A549 (cell line): ENCODE measurements around the gene CTRB2.

ENCODE experiments used
- EHMT2 ChIP-seq: fragments of 200-600 bp; sonication (generic); IDR thresholded peaks from 2 replicates; pipeline ENCODE4 v1.6.1; 2016; ENCODE audit warnings: antibody characterized with exemption, low read depth, mild to moderate bottlenecking, moderate library complexity
- FOXS1 ChIP-seq: fragments of 250-450 bp; sonication (Bioruptor Pico); IDR thresholded peaks from 2 replicates; pipeline ENCODE4 v1.5.0; 2020; ENCODE audit warnings: mild to moderate bottlenecking, moderate library complexity
- KDM5A ChIP-seq: fragments of 200-600 bp; sonication (generic); IDR thresholded peaks from 2 replicates; pipeline ENCODE4 v1.6.1; 2016; ENCODE audit warnings: antibody characterized with exemption, mild to moderate bottlenecking
- SMC3 ChIP-seq: fragments of >200 bp; sonication (Bioruptor Twin); formaldehyde crosslinking; IDR thresholded peaks from 3 replicates; pipeline ENCODE4 v1.6.1; 2018; ENCODE audit warnings: inconsistent platforms
- TF ChIP-seq, protein P1 (sequence below): fragments of >200 bp; sonication (Bioruptor Twin); formaldehyde crosslinking; IDR thresholded peaks from 3 replicates; pipeline ENCODE4 v1.5.1; 2016

DNA sequence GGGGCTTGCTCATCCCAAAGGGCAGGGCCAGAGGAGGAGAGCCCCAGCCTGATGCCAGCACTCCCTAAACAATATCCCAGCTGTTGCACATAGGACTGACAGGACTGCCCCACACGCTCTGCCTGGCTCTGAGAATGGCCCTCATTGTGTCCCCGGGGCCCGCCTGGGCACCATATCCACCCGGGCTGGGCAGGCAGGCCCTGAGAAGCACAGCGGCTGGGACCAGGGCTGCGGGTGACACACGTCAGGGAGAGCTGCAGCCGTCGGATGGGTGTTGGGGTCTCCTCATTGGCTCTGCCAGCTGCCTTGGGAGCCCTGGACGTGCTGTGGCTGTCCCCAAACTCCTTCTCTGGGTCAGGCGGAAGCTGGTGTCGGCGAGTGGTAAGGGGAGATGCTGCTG is 40.3 kb upstream of the CTRB2 start:
- TF ChIP-seq EHMT2, result no peak
- TF ChIP-seq, protein P1, sequence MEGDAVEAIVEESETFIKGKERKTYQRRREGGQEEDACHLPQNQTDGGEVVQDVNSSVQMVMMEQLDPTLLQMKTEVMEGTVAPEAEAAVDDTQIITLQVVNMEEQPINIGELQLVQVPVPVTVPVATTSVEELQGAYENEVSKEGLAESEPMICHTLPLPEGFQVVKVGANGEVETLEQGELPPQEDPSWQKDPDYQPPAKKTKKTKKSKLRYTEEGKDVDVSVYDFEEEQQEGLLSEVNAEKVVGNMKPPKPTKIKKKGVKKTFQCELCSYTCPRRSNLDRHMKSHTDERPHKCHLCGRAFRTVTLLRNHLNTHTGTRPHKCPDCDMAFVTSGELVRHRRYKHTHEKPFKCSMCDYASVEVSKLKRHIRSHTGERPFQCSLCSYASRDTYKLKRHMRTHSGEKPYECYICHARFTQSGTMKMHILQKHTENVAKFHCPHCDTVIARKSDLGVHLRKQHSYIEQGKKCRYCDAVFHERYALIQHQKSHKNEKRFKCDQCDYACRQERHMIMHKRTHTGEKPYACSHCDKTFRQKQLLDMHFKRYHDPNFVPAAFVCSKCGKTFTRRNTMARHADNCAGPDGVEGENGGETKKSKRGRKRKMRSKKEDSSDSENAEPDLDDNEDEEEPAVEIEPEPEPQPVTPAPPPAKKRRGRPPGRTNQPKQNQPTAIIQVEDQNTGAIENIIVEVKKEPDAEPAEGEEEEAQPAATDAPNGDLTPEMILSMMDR, result no peak
- no peak for TF ChIP-seq FOXS1 (CRISPR knock-in tag)
- TF ChIP-seq SMC3, result no peak
- TF ChIP-seq KDM5A, result no peak
